Stimulated activated CD4-positive, alpha-beta T cell treated with anti-CD3 and anti-CD28 coated beads, Interleukin-2, amount 100 ng/mL, for 4 hours (primary cell): Measurements from ENCODE around the gene PNMT.

Source experiments
- DNase-seq: peaks from one replicate; pipeline ENCODE4 v3.0.0-alpha.2; 2020; ENCODE audit warnings: low read depth

PNMT gene

GRCh38 chr17:39633570-39634183 lies 34.6 kb upstream of the PNMT start:
- no peak for DNase-seq

GRCh38 chr17:39634384-39634871 lies 33.8 kb upstream of the PNMT start:
- no peak for DNase-seq

- no peak for DNase-seq
These were observed 32.6 kb upstream of the PNMT start for GRCh38 chr17:39635614-39636176.

- no peak for DNase-seq
These were observed 31.7 kb upstream of the PNMT start for GRCh38 chr17:39636587-39636926.

- peak; percentile 84 for DNase-seq
These were observed 31.1 kb upstream of the PNMT start, which contains the start of gene STARD3 for GRCh38 chr17:39636927-39637736. Gene STARD3 (plus strand): TSS chr17:39637144. CDS start chr17:39653532, 16,388 bp downstream.

GRCh38 chr17:39638317-39638716 lies 29.9 kb upstream of the PNMT start:
- no peak for DNase-seq

GRCh38 chr17:39639043-39639442 lies 29.2 kb upstream of the PNMT start:
- no peak for DNase-seq

GRCh38 chr17:39639566-39640458 lies 28.4 kb upstream of the PNMT start:
- no peak for DNase-seq

- no peak for DNase-seq
These were observed 27.6 kb upstream of the PNMT start for GRCh38 chr17:39640591-39641031.

- no peak for DNase-seq
These were observed 27.2 kb upstream of the PNMT start for GRCh38 chr17:39641097-39641496.

GRCh38 chr17:39641883-39642282 lies 26.4 kb upstream of the PNMT start:
- DNase-seq = no peak

- no peak for DNase-seq
These were observed 25.8 kb upstream of the PNMT start for GRCh38 chr17:39642291-39643074.

- DNase-seq = no peak
These were observed 25.0 kb upstream of the PNMT start for GRCh38 chr17:39643271-39643670.

- no peak for DNase-seq
These were observed 21.0 kb upstream of the PNMT start for GRCh38 chr17:39647256-39647655.

- no peak for DNase-seq
These were observed 19.5 kb upstream of the PNMT start for GRCh38 chr17:39648616-39649366.

- DNase-seq = no peak
These were observed 18.1 kb upstream of the PNMT start for GRCh38 chr17:39650121-39650579.

GRCh38 chr17:39651923-39652586 lies 16.2 kb upstream of the PNMT start:
- no peak for DNase-seq

- no peak for DNase-seq
These were observed 15.5 kb upstream of the PNMT start for GRCh38 chr17:39652587-39653315.

- DNase-seq = no peak
These were observed 15.0 kb upstream of the PNMT start for GRCh38 chr17:39653316-39653661.
